Jurkat, Clone E6-1 (cell line): ENCODE measurements around the gene CCDC74A. TPM values are rescaled to one million over a fixed set of nuclear protein-coding genes. Genes with fewer than 3 reads are reported as not detected.
"Not testable (repeated sequence)": the region's sequence is repeated elsewhere in the genome, so short reads cannot be mapped to it uniquely, and the experiment has no call there.

Experiments
- DNase-seq: peaks from one replicate; pipeline ENCODE4 v3.0.0-alpha.2; 2011; ENCODE audit warnings: low read depth, low spot score
- H3K4me3 ChIP-seq: 2 replicates; pipeline ENCODE4 v1.5.1; 2011; ENCODE audit warnings: mild to moderate bottlenecking, low read length, control low read depth, moderate library complexity
- polyA plus RNA-seq: library from polyadenylated mRNA; unstranded; fragments of >200 nt; gene quantifications from one replicate; pipeline ENCODE4 v1.2.1, GENCODE V29; 2012; ENCODE audit warnings: missing spikeins; ENCODE audit not compliant: insufficient read length, insufficient read depth

CCDC74A gene
- 27.2 TPM for polyA plus RNA-seq

GRCh38 chr2:131527131-131528001 lies at the start of gene CCDC74A:
TSS of gene CCDC74A (plus strand) at chr2:131527888. CDS start at chr2:131527971, 83 bp downstream.
- H3K4me3 ChIP-seq = peak within 1 kb of the TSS; percentile 55
- peak; percentile 32 for DNase-seq

GRCh38 chr2:131478074-131478849 lies 49.4 kb upstream of the CCDC74A start:
- DNase-seq, H3K4me3 ChIP-seq: not testable (repeated sequence)

- not testable (repeated sequence) for H3K4me3 ChIP-seq, DNase-seq
Measured at GRCh38 chr2:131478850-131479461, 48.7 kb upstream of the CCDC74A start.

GRCh38 chr2:131480351-131480750 lies 47.3 kb upstream of the CCDC74A start:
- H3K4me3 ChIP-seq, DNase-seq: not testable (repeated sequence)

- not testable (repeated sequence) for H3K4me3 ChIP-seq, DNase-seq
Measured at GRCh38 chr2:131482506-131483155, 45.1 kb upstream of the CCDC74A start.

- not testable (repeated sequence) for H3K4me3 ChIP-seq, DNase-seq
Measured at GRCh38 chr2:131483981-131484820, 43.5 kb upstream of the CCDC74A start.

- H3K4me3 ChIP-seq, DNase-seq: not testable (repeated sequence)
Measured at GRCh38 chr2:131484906-131485460, 42.7 kb upstream of the CCDC74A start.

- not testable (repeated sequence) for DNase-seq, H3K4me3 ChIP-seq
Measured at GRCh38 chr2:131486201-131486902, 41.3 kb upstream of the CCDC74A start.

GRCh38 chr2:131488306-131489205 lies 39.1 kb upstream of the CCDC74A start:
- H3K4me3 ChIP-seq = no peak overlapping the region
- DNase-seq = no peak

- peak overlapping the region; percentile 91 for H3K4me3 ChIP-seq
- DNase-seq = peak; percentile 32
Measured at GRCh38 chr2:131490616-131491468, 36.8 kb upstream of the CCDC74A start.

- DNase-seq = not testable (repeated sequence)
- peak overlapping the region; percentile 91 for H3K4me3 ChIP-seq
Measured at GRCh38 chr2:131491469-131491836, 36.2 kb upstream of the CCDC74A start.

- not testable (repeated sequence) for DNase-seq
- peak within 1 kb of the TSS; percentile 91 for H3K4me3 ChIP-seq
Measured at GRCh38 chr2:131492015-131492417, 35.7 kb upstream of the CCDC74A start, which contains the start of gene MZT2A. TSS of gene MZT2A (minus strand) at chr2:131492397. CDS start at chr2:131492376, 21 bp downstream.

GRCh38 chr2:131492418-131493198 lies 35.1 kb upstream of the CCDC74A start:
- peak; percentile 95 for DNase-seq
- H3K4me3 ChIP-seq = peak overlapping the region; percentile 91

GRCh38 chr2:131493199-131493968 lies 34.3 kb upstream of the CCDC74A start:
- H3K4me3 ChIP-seq = peak overlapping the region; percentile 91
- DNase-seq = no peak
